HG03565 (cell line): ENCODE results near the gene SYNPO2.
A peak's percentile ranks its signal among the peaks of the same experiment; 100 is the strongest.
"Not testable (repeated sequence)": the region's sequence is repeated elsewhere in the genome, so short reads cannot be mapped to it uniquely, and the experiment has no call there.

Source experiments
- ATAC-seq: cut with Tn5 transposase; IDR thresholded peaks from one replicate; pipeline ENCODE4 v1.9.1; 2021; ENCODE audit warnings: mild to moderate bottlenecking, moderate library complexity; ENCODE audit not compliant: unreplicated experiment

The SYNPO2 gene

DNA sequence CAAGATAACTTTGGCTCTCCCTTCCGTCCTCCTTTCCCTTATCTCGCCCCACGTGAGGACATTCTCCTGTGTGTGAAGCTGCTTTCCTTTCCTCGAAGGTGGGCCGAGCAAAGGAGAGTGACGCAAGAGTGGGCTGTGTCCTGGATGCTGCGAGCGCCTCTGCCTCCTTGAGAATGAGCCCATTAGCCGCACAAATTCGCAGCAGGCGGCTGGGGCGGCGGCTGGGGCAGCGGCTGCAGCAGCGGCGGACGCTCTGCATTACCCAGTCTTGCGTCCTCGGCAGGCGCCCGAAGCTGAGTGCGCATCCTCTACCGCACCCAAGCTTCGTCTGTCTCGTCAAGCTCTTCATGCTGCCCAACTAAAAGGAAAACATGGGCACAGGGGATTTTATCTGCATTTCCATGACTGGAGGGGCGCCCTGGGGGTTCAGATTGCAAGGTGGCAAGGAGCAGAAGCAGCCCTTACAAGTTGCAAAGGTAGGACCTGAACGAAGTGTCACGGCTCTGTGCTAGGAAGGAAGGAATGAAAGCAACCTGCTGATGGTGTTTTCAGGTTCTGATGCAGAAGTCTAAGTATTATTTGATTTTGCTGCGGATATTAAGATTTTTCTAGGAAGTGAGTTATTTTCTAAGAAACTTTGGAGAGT is at the start of gene SYNPO2:
SYNPO2 (plus strand) TSS at position 189 of the 646 bp plus-strand sequence; CDS start at position 372, 183 bp downstream.
- ATAC-seq: peak; percentile 65

DNA sequence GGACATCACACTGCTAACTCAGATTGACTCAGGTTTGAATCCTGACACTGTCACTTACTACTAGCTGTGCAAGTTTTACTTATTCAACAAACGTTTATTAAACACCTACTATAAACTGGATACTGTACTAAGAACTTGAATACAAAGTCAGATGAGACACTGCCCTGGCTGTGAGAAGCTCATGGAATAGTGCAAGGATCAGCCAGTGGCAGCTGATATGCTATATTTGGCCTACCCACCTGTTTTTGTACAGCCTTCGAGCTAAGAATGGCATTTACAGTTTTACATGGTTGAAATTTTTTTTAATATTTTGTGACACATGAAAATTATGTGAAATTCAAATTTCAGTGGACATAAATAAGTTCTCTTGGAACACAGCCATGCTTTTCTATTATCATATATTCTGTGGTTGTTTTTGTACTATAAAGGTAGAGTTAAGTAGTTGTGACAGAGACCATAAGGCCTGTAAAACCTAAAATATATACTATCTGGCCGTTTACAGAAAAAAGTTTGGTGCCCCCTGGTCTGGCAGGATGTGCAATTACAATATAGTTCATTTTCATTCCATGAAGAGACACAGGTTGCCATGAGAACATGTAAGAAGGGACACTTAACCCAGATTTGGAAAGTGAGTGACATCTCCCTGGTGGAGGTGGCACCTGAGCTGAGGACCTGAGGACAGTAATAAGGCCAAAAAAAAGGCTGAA is 49.3 kb upstream of the SYNPO2 start:
- ATAC-seq: no peak

- ATAC-seq: no peak
Measured at GRCh38 chr4:118842055-118842454, 46.6 kb upstream of the SYNPO2 start.

DNA sequence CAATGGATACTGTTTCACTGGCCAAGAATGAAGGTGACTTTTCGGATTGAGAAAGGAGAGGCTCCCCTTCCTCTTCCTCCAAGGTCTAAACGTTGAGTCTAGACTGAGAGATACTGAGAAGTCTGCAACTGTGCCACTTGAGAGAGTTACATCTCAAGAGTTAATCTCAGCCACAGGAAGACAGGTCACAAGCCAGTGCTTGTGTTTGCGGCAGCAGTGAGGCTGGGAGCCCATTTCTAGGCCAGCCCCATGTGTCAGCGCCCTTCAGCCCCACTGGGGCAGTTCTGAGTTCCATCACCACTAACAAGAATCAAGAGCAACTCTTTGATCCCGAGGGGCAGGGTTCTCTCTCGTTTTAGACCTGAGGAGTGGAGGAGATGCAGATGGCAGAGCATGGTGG is 45.4 kb upstream of the SYNPO2 start:
- ATAC-seq: peak; percentile 61

DNA sequence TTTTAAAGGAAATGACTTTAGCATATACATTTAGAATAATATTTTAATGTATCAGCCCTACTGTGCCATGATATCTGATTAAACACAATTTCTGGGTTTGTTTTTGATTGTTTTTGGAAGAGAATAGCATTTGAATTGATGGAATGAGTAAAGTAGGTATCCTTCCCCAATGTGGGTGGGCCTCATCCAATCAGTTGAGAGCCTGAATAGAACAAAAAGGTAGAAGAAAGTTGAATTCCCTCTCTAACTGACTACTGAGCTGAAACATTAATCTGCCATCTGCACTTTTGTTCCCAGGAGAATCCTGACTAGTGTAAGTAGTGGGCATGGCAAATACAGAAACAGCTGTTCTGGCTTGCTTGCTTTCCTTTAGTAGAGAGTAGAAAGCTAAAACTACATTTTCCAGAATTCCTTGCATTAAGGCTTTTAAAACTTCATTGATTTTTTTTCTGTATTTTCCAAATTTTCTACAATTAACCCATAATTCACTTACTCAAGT is 43.1 kb upstream of the SYNPO2 start:
- no peak for ATAC-seq

GRCh38 chr4:118846979-118847378 is 41.7 kb upstream of the SYNPO2 start:
- no peak for ATAC-seq

DNA sequence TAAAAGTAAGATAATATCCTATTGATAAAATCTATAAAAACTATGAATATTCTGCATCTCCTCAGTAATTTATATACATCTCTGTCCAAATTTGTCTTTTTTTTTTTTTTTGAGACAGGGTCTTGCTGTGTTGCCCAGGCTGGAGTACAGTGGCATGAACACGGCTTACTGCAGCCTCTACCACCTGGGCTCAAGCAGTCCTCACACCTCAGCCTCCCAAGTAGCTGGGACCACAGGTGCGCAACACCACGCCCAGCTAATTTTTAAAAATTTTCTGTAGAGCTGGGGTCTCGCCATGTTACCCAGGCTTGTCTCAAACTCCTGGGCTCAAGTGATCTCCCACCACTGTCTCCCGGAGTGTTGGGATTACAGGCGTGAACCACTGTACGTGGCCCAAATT is 40.4 kb upstream of the SYNPO2 start:
- ATAC-seq: no peak

DNA sequence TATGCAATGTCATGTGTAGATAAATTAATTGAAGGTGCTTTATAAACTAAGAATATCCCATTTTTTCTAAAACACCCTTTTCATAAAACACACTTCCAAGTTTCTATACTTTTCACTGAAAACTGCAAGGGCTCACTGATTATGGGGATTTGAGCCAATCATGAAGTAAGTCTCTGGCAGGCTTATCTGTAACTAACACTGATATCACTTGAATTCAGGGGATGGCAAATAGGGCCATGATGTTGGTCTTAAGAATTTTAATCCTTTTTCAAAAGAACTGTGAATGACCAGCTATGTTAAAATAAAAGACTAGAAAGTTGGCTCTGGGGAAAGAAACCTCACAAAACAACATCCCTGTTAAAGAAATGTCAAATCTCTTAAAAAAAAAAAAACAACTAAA is 39.8 kb upstream of the SYNPO2 start:
- no peak for ATAC-seq

DNA sequence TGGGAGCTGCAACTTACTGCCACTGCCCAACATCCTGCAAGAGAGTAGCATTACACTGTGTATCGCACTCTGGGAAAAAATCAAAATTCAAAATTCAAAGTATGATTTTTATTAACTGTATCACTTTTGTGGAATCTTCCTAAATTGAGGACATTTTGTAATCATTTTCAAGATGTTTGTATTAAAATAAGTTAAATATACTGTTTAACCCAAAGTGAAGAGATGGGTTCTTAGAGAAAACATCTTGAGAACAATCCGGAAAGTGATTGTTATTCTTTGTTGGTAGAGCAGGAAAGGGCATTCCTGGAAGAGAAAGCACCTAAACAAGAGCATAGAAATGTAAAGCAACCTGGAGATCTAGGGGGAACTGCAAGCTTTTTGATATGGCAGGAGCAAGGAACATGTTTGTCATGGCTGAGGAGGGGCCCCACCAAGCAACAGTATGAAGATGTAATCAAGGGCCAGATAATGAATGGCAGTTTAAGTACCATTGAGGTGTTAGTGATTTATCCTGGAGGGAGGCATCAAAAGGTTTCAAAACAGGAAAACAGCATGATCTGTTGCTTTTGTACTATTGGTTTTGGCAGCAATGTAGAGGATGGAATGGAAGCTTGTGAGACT is 38.7 kb upstream of the SYNPO2 start:
- ATAC-seq: no peak

DNA sequence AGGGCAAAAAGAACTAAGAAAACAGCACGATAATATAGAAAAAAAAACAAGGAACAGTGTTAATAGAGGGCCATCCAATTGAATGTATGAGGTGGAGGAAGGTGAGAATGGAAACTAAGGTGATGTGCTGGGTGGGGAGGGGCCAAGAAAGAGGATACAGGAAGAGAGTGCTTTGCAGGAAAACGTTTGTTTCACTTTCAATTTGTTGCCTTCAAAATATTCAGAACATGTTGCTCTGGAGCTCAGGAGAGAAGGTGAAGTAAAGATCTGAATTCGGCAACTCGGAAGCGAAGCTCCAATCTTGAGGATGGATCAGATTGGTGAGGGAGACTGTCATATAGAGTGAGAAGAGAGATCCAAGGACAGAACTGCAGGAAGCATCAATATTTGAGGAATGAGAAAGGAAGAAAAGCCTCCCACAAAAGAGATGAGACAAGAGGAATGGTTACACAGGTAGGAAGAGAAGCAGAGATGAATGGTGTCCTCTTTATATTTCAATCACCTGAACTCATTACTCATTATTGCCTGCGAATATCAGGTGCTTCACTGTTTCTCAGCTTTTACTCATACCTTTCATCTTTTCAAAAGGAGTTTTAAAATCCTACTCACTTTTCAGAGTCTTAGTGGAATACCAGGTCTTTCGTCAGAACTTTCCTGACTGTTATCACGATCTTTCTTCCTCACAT is 38.0 kb upstream of the SYNPO2 start:
- peak; percentile 88 for ATAC-seq

DNA sequence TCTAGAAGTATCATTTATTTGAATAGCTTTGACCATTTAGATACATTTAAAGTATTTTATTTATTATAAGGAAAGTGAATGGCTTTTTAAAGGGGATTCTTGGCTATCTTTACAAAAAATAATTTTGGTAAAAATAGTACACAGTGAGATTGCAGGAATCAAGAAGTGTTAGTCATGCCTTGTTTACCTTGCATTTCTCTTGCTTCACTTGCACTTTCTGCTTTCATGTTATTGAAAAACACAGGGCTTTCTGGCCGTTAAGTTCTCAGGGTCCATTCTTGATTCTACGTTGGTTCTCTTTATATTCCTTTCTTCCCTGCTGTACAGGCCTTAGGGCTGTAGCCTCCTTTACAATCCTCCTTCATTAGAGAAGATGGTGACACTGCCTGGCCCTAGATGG is 30.9 kb upstream of the SYNPO2 start:
- ATAC-seq: no peak

DNA sequence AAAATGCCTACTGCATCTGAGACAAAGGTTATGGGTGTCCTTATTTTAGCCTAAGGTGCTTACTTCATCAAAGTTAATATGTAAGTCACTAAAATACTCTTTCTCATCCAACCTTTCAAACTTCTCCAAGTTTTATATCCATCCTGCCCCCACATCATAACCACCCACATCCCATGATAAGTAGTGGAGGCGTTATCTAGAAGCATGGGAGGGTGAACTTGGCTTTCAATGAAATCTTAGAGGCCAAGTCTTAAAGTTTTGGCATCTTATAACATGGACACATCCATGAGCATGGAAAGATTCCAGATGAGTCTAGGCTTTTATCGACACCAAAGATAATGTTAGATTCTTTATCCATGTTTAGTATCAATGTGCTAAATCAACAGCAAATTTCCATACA is 29.9 kb upstream of the SYNPO2 start:
- no peak for ATAC-seq

- peak; percentile 75 for ATAC-seq
Measured at GRCh38 chr4:118865091-118865708, 23.5 kb upstream of the SYNPO2 start.

- no peak for ATAC-seq
Measured at GRCh38 chr4:118866442-118866841, 22.2 kb upstream of the SYNPO2 start.

DNA sequence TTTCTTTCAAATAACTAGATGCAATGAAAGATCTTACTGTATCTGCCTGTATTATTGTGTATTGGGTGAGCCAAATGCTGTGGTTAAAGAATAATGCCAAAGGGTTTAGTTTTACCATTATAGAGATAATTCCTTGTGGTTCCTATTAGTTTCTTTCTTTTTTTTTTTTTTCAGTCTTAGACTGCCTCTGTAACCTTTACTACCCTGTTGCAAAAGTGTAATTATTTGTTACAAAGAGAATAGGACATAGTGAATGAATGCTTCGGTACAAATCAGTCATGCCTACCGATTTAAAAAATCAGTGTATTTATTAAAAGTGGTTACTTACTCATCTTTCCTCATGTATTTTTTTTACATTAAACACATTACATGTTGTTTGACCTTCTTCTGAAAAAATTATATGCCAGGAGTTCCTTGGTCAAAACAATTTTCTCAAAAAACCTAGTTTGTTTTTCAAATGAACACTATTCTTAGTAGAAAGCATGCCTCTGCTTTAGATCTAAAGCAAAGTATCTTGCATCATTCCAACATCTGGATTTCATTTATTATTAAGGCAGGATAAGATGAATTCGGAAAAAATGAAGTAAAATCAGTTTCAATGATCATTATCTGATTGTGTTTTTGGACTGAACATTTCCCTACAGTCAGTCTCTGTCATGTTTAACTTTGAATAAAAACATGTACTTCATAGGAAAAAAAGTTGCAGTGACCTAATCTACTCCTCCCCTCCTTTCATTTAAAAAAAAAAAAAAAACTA is 21.2 kb upstream of the SYNPO2 start:
- ATAC-seq: no peak

DNA sequence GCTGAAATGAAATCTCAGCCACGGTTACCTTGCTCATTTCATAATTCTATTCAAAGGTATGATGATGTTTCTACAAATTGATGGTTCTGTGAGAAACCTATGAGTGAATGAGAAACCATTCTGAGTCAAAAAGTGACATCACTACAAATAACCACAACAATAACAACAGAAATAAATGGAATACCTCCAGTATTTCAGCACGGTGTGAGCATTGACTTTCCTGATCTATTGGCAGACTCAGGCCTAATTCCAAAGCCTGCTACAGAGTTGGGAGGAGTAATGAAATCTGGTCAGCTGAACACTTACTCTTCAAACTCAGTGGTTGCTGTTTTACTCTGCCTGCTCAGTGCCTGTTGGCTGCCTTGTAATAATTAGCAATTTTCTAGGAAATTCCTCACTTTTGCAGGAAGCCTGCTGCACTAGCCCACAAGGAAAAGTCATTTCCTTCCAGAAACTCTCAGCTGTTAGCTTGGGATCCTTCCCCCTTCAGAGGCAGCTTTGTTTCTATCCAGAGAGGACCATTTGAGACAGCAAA is 18.8 kb upstream of the SYNPO2 start:
- peak; percentile 65 for ATAC-seq

GRCh38 chr4:118872181-118872580 is 16.5 kb upstream of the SYNPO2 start:
- no peak for ATAC-seq

DNA sequence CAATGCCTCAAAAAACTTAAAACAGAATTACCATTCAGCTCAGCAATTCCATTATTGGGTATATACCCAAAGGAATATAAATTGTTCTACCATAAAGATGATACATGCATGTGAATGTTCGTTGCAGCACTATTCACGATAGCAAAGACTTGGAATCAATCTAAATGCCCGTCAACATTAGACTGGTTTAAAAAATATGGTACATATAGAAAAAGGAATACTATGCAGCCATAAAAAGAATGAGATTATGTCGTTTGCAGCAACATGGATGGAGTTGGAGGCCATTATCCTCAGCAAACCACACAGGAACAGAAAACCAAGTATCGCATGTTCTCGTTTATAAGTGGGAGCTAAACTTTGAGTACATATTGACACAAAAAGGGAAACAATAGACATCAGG is 10.9 kb upstream of the SYNPO2 start:
- no peak for ATAC-seq

GRCh38 chr4:118878507-118878906 is 10.1 kb upstream of the SYNPO2 start:
- ATAC-seq: not testable (repeated sequence)

GRCh38 chr4:118879409-118879808 is 9.2 kb upstream of the SYNPO2 start:
- ATAC-seq: no peak
